GM13976 (cell line): ENCODE results near the gene SNRPD2.

Source experiments
- DNase-seq: peaks from one replicate; pipeline ENCODE4 v3.0.0; 2012; ENCODE audit warnings: low spot score
- CTCF ChIP-seq: IDR thresholded peaks from 2 replicates; pipeline ENCODE4 v1.5.1; 2012; ENCODE audit warnings: borderline replicate concordance, mild to moderate bottlenecking; ENCODE audit not compliant: insufficient read depth; ENCODE audit errors: extremely low read depth, missing control alignments, control extremely low read depth
- in situ Hi-C: fragments of 300-500 bp; cut with MboI; formaldehyde crosslinking; loops from one replicate; pipeline ENCODE4 v1.12.0; 2022; ENCODE audit warnings: low sequenced_read_pairs, mixed read lengths, inconsistent platforms; ENCODE audit not compliant: unreplicated experiment

SNRPD2 gene

GRCh38 chr19:45717983-45718650 is 26.4 kb upstream of the SNRPD2 start:
- in situ Hi-C loops: no loop called here
- DNase-seq: no peak
- no peak for TF ChIP-seq CTCF

DNA sequence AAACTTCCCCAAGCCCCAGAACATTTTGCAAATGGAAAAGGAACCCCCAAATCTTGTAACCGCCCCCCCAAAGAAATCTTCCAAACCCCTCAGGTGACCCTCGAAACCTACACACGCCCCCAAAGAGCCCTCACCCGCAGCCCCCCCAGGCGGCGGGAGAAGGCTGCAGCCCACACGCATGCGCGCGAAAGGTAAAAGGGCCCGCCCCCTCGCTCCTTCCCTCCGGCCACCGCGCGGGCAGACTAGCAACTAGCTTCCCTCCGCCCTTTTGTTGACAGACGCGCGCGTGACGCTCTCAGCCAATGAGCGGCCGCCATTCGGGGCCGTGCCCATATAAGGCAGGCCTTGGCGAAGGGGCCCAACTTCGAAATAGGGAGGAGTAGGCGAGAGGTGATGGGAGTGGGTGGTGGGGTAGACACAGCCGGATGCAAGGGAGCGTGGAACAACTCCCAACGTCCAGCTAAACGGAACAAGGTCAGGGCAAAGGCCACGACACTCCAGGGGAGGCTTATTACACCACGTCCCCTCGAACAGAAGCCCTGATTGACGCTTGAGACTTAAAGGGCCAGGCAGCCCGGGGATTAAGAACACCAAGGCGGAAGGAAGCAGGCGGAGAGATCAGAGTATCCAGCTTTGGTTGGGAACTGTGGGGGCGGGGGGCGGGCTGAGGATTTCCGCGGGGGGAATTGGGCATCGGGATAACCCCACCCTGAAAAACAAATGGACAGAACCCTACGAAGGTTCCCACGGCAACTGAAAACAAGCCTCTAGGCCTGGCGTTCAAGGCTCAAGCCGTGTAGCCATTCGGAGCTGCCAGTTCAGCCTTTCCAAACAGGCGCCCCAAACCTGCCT is 25.6 kb upstream of the SNRPD2 start:
- TF ChIP-seq CTCF: no peak
- peak; percentile 98 for DNase-seq
- in situ Hi-C loops: no loop called here

DNA sequence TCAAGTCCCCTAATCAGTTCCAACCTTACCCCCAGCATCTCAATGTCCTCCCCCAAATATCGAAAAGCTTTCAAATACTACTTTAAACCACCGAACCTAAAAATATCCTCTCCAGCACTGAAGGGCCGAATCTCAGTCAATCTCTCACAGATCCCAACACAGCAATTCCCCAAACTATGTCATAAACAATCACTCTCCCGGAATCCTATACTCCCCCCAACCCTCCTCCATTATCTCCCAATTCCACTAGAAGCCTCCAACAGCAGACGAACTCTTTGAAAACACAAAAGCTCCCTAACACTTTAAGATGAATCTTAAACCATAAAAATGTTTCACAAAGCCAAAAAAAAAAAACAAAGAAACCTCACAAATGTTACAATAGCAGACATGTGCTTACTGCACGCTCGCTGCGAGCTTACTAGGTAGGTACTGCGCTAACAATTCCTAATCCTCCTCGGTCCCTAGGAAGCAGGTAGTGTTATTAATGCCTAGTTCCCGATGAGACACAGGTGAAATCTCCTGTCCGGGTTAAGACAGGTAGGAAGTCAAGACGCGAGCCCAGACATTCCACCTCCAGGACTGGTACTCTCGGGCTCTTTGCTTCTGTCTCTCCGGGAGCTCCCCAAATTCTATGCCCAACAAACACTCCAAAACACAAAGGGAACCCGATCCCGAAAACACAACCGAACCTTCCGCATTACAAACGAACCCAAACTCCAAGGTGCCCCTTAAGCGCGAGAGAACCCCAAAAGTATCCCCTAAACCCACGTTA is 24.8 kb upstream of the SNRPD2 start:
- DNase-seq: no peak
- in situ Hi-C loops: no loop called here
- no peak for TF ChIP-seq CTCF

- DNase-seq: no peak
- in situ Hi-C loops: no loop called here
- no peak for TF ChIP-seq CTCF
These were observed 23.4 kb upstream of the SNRPD2 start for GRCh38 chr19:45715139-45715538.

- in situ Hi-C loops: no loop called here
- no peak for TF ChIP-seq CTCF
- no peak for DNase-seq
These were observed 21.4 kb upstream of the SNRPD2 start for GRCh38 chr19:45713141-45713540.

GRCh38 chr19:45712699-45713067 is 20.9 kb upstream of the SNRPD2 start:
- no peak for TF ChIP-seq CTCF
- in situ Hi-C loops: no loop called here
- DNase-seq: no peak
